Breast epithelium (tissue), 3 donors: ENCODE results near the gene MEX3A.

ENCODE experiments used
- POLR2A ChIP-seq: fragments of 450-650 bp; IDR thresholded peaks from one replicate; pipeline ENCODE4 v1.6.1; 2016; ENCODE audit warnings: antibody characterized with exemption, mild to moderate bottlenecking, moderate library complexity
- TF ChIP-seq, protein P1 (sequence below), 3 donors: fragments of 450-650 bp; IDR thresholded peaks; one replicate each; pipeline ENCODE4 v1.5.1; 2016 to 2017; ENCODE audit warnings: antibody characterized with exemption in 3 of 3, mild to moderate bottlenecking in 3 of 3, moderate library complexity in 3 of 3

GRCh38 chr1:156045076-156045475 is 37.2 kb downstream of the MEX3A start:
- no peak for TF ChIP-seq POLR2A
- TF ChIP-seq, protein P1, sequence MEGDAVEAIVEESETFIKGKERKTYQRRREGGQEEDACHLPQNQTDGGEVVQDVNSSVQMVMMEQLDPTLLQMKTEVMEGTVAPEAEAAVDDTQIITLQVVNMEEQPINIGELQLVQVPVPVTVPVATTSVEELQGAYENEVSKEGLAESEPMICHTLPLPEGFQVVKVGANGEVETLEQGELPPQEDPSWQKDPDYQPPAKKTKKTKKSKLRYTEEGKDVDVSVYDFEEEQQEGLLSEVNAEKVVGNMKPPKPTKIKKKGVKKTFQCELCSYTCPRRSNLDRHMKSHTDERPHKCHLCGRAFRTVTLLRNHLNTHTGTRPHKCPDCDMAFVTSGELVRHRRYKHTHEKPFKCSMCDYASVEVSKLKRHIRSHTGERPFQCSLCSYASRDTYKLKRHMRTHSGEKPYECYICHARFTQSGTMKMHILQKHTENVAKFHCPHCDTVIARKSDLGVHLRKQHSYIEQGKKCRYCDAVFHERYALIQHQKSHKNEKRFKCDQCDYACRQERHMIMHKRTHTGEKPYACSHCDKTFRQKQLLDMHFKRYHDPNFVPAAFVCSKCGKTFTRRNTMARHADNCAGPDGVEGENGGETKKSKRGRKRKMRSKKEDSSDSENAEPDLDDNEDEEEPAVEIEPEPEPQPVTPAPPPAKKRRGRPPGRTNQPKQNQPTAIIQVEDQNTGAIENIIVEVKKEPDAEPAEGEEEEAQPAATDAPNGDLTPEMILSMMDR (IDR thresholded peaks at IDR 0.05), result no peak
